ENCODE results near the gene BRAF.

GRCh38 chr7:140689199-140690152, 235.3 kb downstream of the BRAF start:
- TF ChIP-seq, protein P1, sequence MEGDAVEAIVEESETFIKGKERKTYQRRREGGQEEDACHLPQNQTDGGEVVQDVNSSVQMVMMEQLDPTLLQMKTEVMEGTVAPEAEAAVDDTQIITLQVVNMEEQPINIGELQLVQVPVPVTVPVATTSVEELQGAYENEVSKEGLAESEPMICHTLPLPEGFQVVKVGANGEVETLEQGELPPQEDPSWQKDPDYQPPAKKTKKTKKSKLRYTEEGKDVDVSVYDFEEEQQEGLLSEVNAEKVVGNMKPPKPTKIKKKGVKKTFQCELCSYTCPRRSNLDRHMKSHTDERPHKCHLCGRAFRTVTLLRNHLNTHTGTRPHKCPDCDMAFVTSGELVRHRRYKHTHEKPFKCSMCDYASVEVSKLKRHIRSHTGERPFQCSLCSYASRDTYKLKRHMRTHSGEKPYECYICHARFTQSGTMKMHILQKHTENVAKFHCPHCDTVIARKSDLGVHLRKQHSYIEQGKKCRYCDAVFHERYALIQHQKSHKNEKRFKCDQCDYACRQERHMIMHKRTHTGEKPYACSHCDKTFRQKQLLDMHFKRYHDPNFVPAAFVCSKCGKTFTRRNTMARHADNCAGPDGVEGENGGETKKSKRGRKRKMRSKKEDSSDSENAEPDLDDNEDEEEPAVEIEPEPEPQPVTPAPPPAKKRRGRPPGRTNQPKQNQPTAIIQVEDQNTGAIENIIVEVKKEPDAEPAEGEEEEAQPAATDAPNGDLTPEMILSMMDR (IDR thresholded peaks at IDR 0.05; ENCODE audit: low read length), result no peak
- TF ChIP-seq EZH2 (optimal IDR thresholded peaks at IDR 0.05; ENCODE audit: low read depth, low read length) (no peak), EZH2phosphoT487 (IDR thresholded peaks at IDR 0.05; ENCODE audit: low read length) (no peak)

Measured in MM.1S (cell line).